ENCODE results near the gene MAP2K2. TPM values are rescaled to one million over a fixed set of nuclear protein-coding genes. Genes with fewer than 3 reads are reported as not detected.
"Not testable (repeated sequence)": the region's sequence is repeated elsewhere in the genome, so short reads cannot be mapped to it uniquely, and the experiment has no call there.

Gene MAP2K2
- total RNA-seq, 1 donor from 2014 or later, result 116 TPM

- DNase-seq (ENCODE audit: low read depth) (no peak), FAIRE-seq (no peak)
- no peaks in the 10 kb centered on the region for H3K36me3 ChIP-seq (ENCODE audit: control insufficient read depth, insufficient read depth, low read length)
- H3K27me3 ChIP-seq (ENCODE audit: control insufficient read depth, insufficient read depth, low read length), result no peaks in the 10 kb centered on the region
- TF ChIP-seq, protein P1, sequence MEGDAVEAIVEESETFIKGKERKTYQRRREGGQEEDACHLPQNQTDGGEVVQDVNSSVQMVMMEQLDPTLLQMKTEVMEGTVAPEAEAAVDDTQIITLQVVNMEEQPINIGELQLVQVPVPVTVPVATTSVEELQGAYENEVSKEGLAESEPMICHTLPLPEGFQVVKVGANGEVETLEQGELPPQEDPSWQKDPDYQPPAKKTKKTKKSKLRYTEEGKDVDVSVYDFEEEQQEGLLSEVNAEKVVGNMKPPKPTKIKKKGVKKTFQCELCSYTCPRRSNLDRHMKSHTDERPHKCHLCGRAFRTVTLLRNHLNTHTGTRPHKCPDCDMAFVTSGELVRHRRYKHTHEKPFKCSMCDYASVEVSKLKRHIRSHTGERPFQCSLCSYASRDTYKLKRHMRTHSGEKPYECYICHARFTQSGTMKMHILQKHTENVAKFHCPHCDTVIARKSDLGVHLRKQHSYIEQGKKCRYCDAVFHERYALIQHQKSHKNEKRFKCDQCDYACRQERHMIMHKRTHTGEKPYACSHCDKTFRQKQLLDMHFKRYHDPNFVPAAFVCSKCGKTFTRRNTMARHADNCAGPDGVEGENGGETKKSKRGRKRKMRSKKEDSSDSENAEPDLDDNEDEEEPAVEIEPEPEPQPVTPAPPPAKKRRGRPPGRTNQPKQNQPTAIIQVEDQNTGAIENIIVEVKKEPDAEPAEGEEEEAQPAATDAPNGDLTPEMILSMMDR (IDR thresholded peaks at IDR 0.05; ENCODE audit: insufficient read depth, low read length, severe bottlenecking), result no peak
- H3K4me3 ChIP-seq (ENCODE audit: low read depth, low read length), result no peak overlapping the region
These were observed 10.4 kb upstream of the MAP2K2 start for GRCh38 chr19:4134351-4134750.

GRCh38 chr19:4130744-4131438, 7.0 kb upstream of the MAP2K2 start:
- FAIRE-seq, result no peak
- no peaks in the 10 kb centered on the region for H3K36me3 ChIP-seq (ENCODE audit: control insufficient read depth, insufficient read depth, low read length)

GRCh38 chr19:4129050-4129449, 5.1 kb upstream of the MAP2K2 start:
- H3K27me3 ChIP-seq (ENCODE audit: control insufficient read depth, insufficient read depth, low read length); FAIRE-seq; H3K4me3 ChIP-seq (ENCODE audit: low read depth, low read length); DNase-seq (ENCODE audit: low read depth); H3K36me3 ChIP-seq (ENCODE audit: control insufficient read depth, insufficient read depth, low read length): not testable (repeated sequence)

More at GRCh38 chr19:4130744-4131438, 7.0 kb upstream of the MAP2K2 start:
- TF ChIP-seq, protein P1 (IDR thresholded peaks at IDR 0.05; ENCODE audit: insufficient read depth, low read length, severe bottlenecking), result no peak
- no peak overlapping the region for H3K4me3 ChIP-seq (ENCODE audit: low read depth, low read length)
- DNase-seq (ENCODE audit: low read depth), result peak; percentile 69
- no peaks in the 10 kb centered on the region for H3K27me3 ChIP-seq (ENCODE audit: control insufficient read depth, insufficient read depth, low read length)

DNA sequence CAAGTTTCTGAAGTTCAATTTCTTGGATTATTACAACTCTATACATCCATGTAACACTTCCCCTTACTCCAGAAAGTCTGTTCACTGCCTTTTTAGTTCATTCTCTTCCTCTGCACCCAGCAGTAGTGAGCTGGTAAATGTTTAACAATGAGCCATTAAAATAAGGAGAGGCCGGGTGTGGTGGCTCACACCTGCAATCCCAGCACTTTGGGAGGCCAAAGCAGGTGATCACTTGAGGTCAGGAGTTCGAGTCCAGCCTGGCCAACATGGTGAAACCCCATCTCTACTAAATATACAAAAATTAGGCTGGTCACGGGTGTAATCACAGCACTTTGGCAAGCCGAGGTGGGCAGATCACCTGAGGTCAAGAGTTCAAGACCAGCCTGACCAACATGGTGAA, 3.4 kb upstream of the MAP2K2 start:
- not testable (repeated sequence) for DNase-seq (ENCODE audit: low read depth); H3K27me3 ChIP-seq (ENCODE audit: control insufficient read depth, insufficient read depth, low read length); H3K4me3 ChIP-seq (ENCODE audit: low read depth, low read length); FAIRE-seq; H3K36me3 ChIP-seq (ENCODE audit: control insufficient read depth, insufficient read depth, low read length)

DNA sequence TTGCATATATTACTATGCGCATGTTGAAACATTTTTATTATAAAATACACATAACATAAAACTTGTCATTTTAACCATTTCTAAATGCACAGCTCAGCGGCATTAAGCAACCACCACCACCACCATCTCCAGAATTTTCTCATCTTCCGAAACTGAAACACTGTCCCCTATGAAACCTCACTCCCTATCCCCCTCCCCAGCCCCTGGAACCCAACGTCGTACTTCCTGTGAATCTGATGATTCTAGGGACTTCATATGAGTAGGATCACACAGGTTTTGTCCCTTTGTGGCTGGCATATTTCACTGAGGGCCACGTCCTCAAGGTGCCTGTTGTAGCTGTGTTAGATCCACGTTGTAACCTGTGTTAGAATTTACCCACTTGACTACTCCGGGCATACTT, 716 bp upstream of the MAP2K2 start:
- TF ChIP-seq, protein P1 (IDR thresholded peaks at IDR 0.05; ENCODE audit: insufficient read depth, low read length, severe bottlenecking), result no peak
- DNase-seq (ENCODE audit: low read depth), result no peak
- H3K36me3 ChIP-seq (ENCODE audit: control insufficient read depth, insufficient read depth, low read length), result peaks cover 2% of the 10 kb centered on the region
- no peaks in the 10 kb centered on the region for H3K27me3 ChIP-seq (ENCODE audit: control insufficient read depth, insufficient read depth, low read length)
- FAIRE-seq, result no peak
- peak overlapping the region; percentile 97 for H3K4me3 ChIP-seq (ENCODE audit: low read depth, low read length)

GRCh38 chr19:4122480-4122879, 1.4 kb downstream of the MAP2K2 start:
- Histone ChIP-seq H3K4me3 (ENCODE audit: low read depth, low read length) (peak overlapping the region; percentile 97), H3K36me3 (ENCODE audit: control insufficient read depth, insufficient read depth, low read length) (peaks cover 3% of the 10 kb centered on the region), H3K27me3 (ENCODE audit: control insufficient read depth, insufficient read depth, low read length) (no peaks in the 10 kb centered on the region)
- TF ChIP-seq, protein P1 (IDR thresholded peaks at IDR 0.05; ENCODE audit: insufficient read depth, low read length, severe bottlenecking), result no peak
- no peak for FAIRE-seq
- DNase-seq (ENCODE audit: low read depth), result no peak

GRCh38 chr19:4121815-4122214, 2.1 kb downstream of the MAP2K2 start:
- FAIRE-seq (no peak), DNase-seq (ENCODE audit: low read depth) (no peak)
- Histone ChIP-seq H3K27me3 (ENCODE audit: control insufficient read depth, insufficient read depth, low read length) (no peaks in the 10 kb centered on the region), H3K36me3 (ENCODE audit: control insufficient read depth, insufficient read depth, low read length) (peaks cover 3% of the 10 kb centered on the region), H3K4me3 (ENCODE audit: low read depth, low read length) (no peak overlapping the region)
- TF ChIP-seq, protein P1 (IDR thresholded peaks at IDR 0.05; ENCODE audit: insufficient read depth, low read length, severe bottlenecking), result no peak

Data from bronchial epithelial cell (primary cell).